Right forelimb (tissue), 1 donor: ENCODE data around the gene TMEM185B.
"Not testable (repeated sequence)": the region's sequence is repeated elsewhere in the genome, so short reads cannot be mapped to it uniquely, and the experiment has no call there.

Source experiments
- DNase-seq: peaks from one replicate; pipeline ENCODE4 v3.0.0-alpha.2; 2018

TMEM185B gene

GRCh38 chr2:120223034-120223912 lies at the start of gene TMEM185B:
TMEM185B (minus strand) TSS chr2:120223400; CDS start chr2:120222976, 424 bp downstream.
- peak; percentile 94 for DNase-seq

- no peak for DNase-seq
Measured at GRCh38 chr2:120271711-120272379, 48.6 kb upstream of the TMEM185B start.

GRCh38 chr2:120269816-120270215 lies 46.6 kb upstream of the TMEM185B start:
- DNase-seq, result no peak

- DNase-seq, result no peak
Measured at GRCh38 chr2:120269076-120269744, 46.0 kb upstream of the TMEM185B start.

GRCh38 chr2:120267348-120267747 lies 44.1 kb upstream of the TMEM185B start:
- no peak for DNase-seq

GRCh38 chr2:120265006-120265405 lies 41.8 kb upstream of the TMEM185B start:
- DNase-seq, result no peak

GRCh38 chr2:120262761-120263428 lies 39.7 kb upstream of the TMEM185B start:
- DNase-seq, result no peak

GRCh38 chr2:120262150-120262549 lies 39.0 kb upstream of the TMEM185B start:
- DNase-seq, result peak; percentile 9

GRCh38 chr2:120261387-120262006 lies 38.3 kb upstream of the TMEM185B start:
- peak; percentile 11 for DNase-seq

GRCh38 chr2:120260736-120261135 lies 37.5 kb upstream of the TMEM185B start:
- peak; percentile 17 for DNase-seq

- not testable (repeated sequence) for DNase-seq
Measured at GRCh38 chr2:120259939-120260338, 36.7 kb upstream of the TMEM185B start.

GRCh38 chr2:120258196-120258595 lies 35.0 kb upstream of the TMEM185B start:
- no peak for DNase-seq

- DNase-seq, result no peak
Measured at GRCh38 chr2:120257522-120257921, 34.3 kb upstream of the TMEM185B start.

- DNase-seq, result no peak
Measured at GRCh38 chr2:120256651-120257000, 33.4 kb upstream of the TMEM185B start.

- DNase-seq, result no peak
Measured at GRCh38 chr2:120255986-120256650, 32.9 kb upstream of the TMEM185B start.

- DNase-seq, result no peak
Measured at GRCh38 chr2:120255071-120255470, 31.9 kb upstream of the TMEM185B start.

- DNase-seq, result no peak
Measured at GRCh38 chr2:120254178-120254577, 31.0 kb upstream of the TMEM185B start.

GRCh38 chr2:120253021-120253882 lies 30.1 kb upstream of the TMEM185B start:
- peak; percentile 87 for DNase-seq

- DNase-seq, result peak; percentile 100
Measured at GRCh38 chr2:120252225-120253020, 29.2 kb upstream of the TMEM185B start, which contains the start of gene RALB. RALB (plus strand) TSS chr2:120252852; CDS start chr2:120278665, 25,813 bp downstream.

GRCh38 chr2:120251880-120252224 lies 28.7 kb upstream of the TMEM185B start:
- DNase-seq, result no peak
